ENCODE data around the gene TMEM256. TPM values are rescaled to one million over a fixed set of nuclear protein-coding genes. Genes with fewer than 3 reads are reported as not detected.
A peak's percentile ranks its signal among the peaks of the same experiment; 100 is the strongest.

Gene TMEM256
- total RNA-seq, 1 experiment from 2014 or later, result 151 TPM

DNA sequence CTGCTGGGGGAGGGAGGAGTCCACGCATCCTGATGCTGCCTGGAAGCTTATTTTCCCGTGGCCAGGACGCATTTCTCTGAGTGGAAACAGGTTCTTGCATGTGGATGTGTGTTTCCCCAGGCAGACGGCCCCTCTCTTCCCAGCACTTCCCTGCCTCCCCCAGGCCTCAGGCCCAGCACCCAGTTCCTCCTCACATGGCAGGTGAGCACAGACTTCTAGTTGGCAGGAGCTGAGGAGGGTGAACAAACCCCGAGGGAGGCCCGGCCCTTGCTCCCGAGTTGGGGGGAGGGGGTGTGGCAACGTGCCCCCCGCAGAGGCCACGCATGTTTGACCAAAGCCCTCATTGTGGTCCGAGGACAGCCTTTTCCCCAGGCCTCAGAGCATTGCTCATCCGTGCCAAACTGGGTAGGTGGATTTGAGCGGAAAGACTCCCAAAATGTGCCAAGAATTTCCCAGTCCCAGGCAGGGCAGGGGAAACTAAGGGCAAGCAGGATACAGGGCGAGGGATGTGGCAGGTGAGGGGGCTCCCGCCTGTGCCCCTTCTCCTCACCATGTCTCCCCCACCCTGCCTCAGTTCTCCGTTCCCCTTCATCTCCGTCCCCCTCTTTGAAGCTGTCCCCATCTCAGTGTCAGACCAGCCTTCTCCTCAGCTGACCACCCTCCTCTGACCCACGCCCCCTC is 14.7 kb upstream of the TMEM256 start:
- H3K9me3 Mint-ChIP-seq, result no peaks in the 10 kb centered on the region
- Histone ChIP-seq H4K5ac (ENCODE audit: insufficient read length, low read depth, low read length) (no peak overlapping the region), H3K56ac (ENCODE audit: insufficient read length, low read depth, low read length) (no peak overlapping the region), H3K4me2 (ENCODE audit: insufficient read depth, insufficient read length, low read length) (no peak overlapping the region), H4K20me1 (ENCODE audit: control insufficient read depth, insufficient read depth, insufficient read length) (no peaks in the 10 kb centered on the region), H3K23ac (ENCODE audit: insufficient read length, low read depth, low read length) (no peak overlapping the region), H3K79me1 (ENCODE audit: insufficient read depth, low read depth, low read length, poor library complexity, severe bottlenecking) (no peaks in the 10 kb centered on the region), H3K18ac (ENCODE audit: insufficient read length, low read depth, low read length) (no peak overlapping the region), H2BK20ac (ENCODE audit: low read depth, low read length, poor library complexity, severe bottlenecking) (no peak overlapping the region), H3K23me2 (ENCODE audit: insufficient read length, low read depth, low read length, poor library complexity, severe bottlenecking) (no peaks in the 10 kb centered on the region), H3K79me2 (ENCODE audit: insufficient read depth, low read length) (no peaks in the 10 kb centered on the region), H2BK12ac (ENCODE audit: insufficient read length, low read depth, low read length) (no peak overlapping the region), H3K4me1 (ENCODE audit: insufficient read depth, low read length) (no peaks in the 10 kb centered on the region), H2AK5ac (ENCODE audit: insufficient read length, low read length) (no peak overlapping the region), H2AFZ (ENCODE audit: low read length) (no peak overlapping the region), H3K4ac (ENCODE audit: low read depth, low read length) (no peak overlapping the region), H3T11ph (ENCODE audit: low read length) (no peak overlapping the region), H3K27ac (ENCODE audit: insufficient read length, low read depth, low read length) (no peak overlapping the region), H3K9me3 (ENCODE audit: control insufficient read depth, low read depth, low read length) (no peaks in the 10 kb centered on the region), H3K9ac (ENCODE audit: extremely low read depth, insufficient read length, low read length) (no peak overlapping the region), H3K14ac (ENCODE audit: insufficient read depth, low read length) (no peak overlapping the region), H3K27me3 (ENCODE audit: insufficient read depth, low read length) (no peaks in the 10 kb centered on the region), H4K91ac (ENCODE audit: insufficient read length, low read depth, low read length) (no peak overlapping the region), H2BK120ac (ENCODE audit: low read depth, low read length, poor library complexity, severe bottlenecking) (no peak overlapping the region), H4K8ac (replicated peaks; ENCODE audit: insufficient read length, low read depth, low read length) (no peak overlapping the region), H2BK15ac (ENCODE audit: low read depth, low read length) (no peak overlapping the region), H2BK5ac (ENCODE audit: insufficient read length, low read length) (no peak overlapping the region)
- no peak overlapping the region; a peak in 1 of 5 replicates for H3K4me3 Mint-ChIP-seq
- no CpG with 5 or more reads among the region's 18 CpGs for WGBS (ENCODE audit: extremely low coverage, insufficient read length, low lambda C conversion rate)
- H3K27ac Mint-ChIP-seq, result peak overlapping the region in 1 of 3 experiments; percentile 47; a peak in 2 of 7 replicates
- TF ChIP-seq, protein P1, sequence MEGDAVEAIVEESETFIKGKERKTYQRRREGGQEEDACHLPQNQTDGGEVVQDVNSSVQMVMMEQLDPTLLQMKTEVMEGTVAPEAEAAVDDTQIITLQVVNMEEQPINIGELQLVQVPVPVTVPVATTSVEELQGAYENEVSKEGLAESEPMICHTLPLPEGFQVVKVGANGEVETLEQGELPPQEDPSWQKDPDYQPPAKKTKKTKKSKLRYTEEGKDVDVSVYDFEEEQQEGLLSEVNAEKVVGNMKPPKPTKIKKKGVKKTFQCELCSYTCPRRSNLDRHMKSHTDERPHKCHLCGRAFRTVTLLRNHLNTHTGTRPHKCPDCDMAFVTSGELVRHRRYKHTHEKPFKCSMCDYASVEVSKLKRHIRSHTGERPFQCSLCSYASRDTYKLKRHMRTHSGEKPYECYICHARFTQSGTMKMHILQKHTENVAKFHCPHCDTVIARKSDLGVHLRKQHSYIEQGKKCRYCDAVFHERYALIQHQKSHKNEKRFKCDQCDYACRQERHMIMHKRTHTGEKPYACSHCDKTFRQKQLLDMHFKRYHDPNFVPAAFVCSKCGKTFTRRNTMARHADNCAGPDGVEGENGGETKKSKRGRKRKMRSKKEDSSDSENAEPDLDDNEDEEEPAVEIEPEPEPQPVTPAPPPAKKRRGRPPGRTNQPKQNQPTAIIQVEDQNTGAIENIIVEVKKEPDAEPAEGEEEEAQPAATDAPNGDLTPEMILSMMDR (conservative IDR thresholded peaks at IDR 0.05), result no peak
- H3K36me3 Mint-ChIP-seq (ENCODE audit: insufficient read depth in 1 of 3, low read depth in 3 of 3), result peaks cover 8 to 30% (median 30%) of the 10 kb centered on the region in 3 experiments; a peak in 6 of 7 replicates
- H3K4me1 Mint-ChIP-seq, result peaks cover 9 to 26% of the 10 kb centered on the region in 2 experiments
- H3K27me3 Mint-ChIP-seq (ENCODE audit: low read depth), result no peaks in the 10 kb centered on the region
- DNase-seq, result no peak

Measured in H9 (cell line).